GM18499 (cell line): ENCODE measurements around the gene BICRAL.
"Not testable (repeated sequence)": the region's sequence is repeated elsewhere in the genome, so short reads cannot be mapped to it uniquely, and the experiment has no call there.

Source experiments
- ATAC-seq: cut with Tn5 transposase; IDR thresholded peaks from one replicate; pipeline ENCODE4 v1.9.1; 2021; ENCODE audit warnings: moderate number of reproducible peaks; ENCODE audit not compliant: insufficient read depth, unreplicated experiment

BICRAL gene

GRCh38 chr6:42781796-42782688 is at the start of gene BICRAL:
BICRAL (plus strand) TSS chr6:42782052; CDS start chr6:42822023, 39,971 bp downstream.
- no peak for ATAC-seq

- not testable (repeated sequence) for ATAC-seq
Measured at GRCh38 chr6:42733867-42734481, 47.9 kb upstream of the BICRAL start.

GRCh38 chr6:42735976-42736375 is 45.9 kb upstream of the BICRAL start:
- no peak for ATAC-seq

- no peak for ATAC-seq
Measured at GRCh38 chr6:42740725-42741124, 41.1 kb upstream of the BICRAL start.

- no peak for ATAC-seq
Measured at GRCh38 chr6:42742116-42742894, 39.5 kb upstream of the BICRAL start.

GRCh38 chr6:42744351-42744893 is 37.4 kb upstream of the BICRAL start:
- no peak for ATAC-seq

GRCh38 chr6:42745083-42745639 is 36.7 kb upstream of the BICRAL start:
- no peak for ATAC-seq

GRCh38 chr6:42745640-42746462 is 36.0 kb upstream of the BICRAL start, which contains the start of gene TBCC:
TBCC (minus strand) TSS chr6:42746103; CDS start chr6:42746073, 30 bp downstream.
- ATAC-seq: peak; percentile 63

GRCh38 chr6:42746463-42747391 is 35.1 kb upstream of the BICRAL start:
- no peak for ATAC-seq

GRCh38 chr6:42748203-42748898 is 33.5 kb upstream of the BICRAL start:
- no peak for ATAC-seq

GRCh38 chr6:42751055-42751454 is 30.8 kb upstream of the BICRAL start:
- no peak for ATAC-seq

- ATAC-seq: no peak
Measured at GRCh38 chr6:42754759-42755158, 27.1 kb upstream of the BICRAL start.

- ATAC-seq: no peak
Measured at GRCh38 chr6:42756722-42757121, 25.1 kb upstream of the BICRAL start.

GRCh38 chr6:42758756-42759430 is 23.0 kb upstream of the BICRAL start:
- no peak for ATAC-seq

GRCh38 chr6:42761287-42762067 is 20.4 kb upstream of the BICRAL start:
- ATAC-seq: no peak

GRCh38 chr6:42762426-42762859 is 19.4 kb upstream of the BICRAL start:
- no peak for ATAC-seq
